ENCODE measurements around the gene MIPEP. TPM values are rescaled to one million over a fixed set of nuclear protein-coding genes. Genes with fewer than 3 reads are reported as not detected.

The MIPEP gene
- total RNA-seq, 6 donors from 2014 or later: 14.5 to 29.3 (median 19.1) TPM

DNA sequence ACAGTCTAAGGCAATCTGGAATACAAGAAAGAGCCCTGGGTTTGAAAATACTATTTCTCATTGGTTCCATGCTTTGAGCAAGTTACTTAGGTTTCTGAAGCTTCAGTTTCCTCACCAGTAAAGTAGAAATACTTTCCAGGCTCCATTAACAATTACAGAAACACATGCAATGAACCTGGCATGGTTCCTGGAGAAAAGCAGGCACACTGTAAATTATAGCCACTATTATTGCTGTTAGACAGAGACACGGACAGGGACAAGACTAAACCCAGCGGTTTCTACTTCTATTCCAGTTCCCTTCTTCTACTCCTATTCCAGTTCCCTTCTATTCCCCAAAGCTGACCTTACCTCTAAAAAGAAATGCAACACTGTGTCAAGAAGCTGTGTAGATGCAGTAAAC is 41.2 kb downstream of the MIPEP start:
- Histone ChIP-seq H3K27me3 (no peaks in the 10 kb centered on the region), H3K36me3 (no peaks in the 10 kb centered on the region), H3K27ac (no peak overlapping the region), H3K4me3 (no peak overlapping the region), H3K4me1 (no peaks in the 10 kb centered on the region), H3K9me3 (no peaks in the 10 kb centered on the region)
- DNase-seq (no peak), ATAC-seq (ENCODE audit: low FRiP score in 2 of 2) (no peak)
- TF ChIP-seq, protein P1, sequence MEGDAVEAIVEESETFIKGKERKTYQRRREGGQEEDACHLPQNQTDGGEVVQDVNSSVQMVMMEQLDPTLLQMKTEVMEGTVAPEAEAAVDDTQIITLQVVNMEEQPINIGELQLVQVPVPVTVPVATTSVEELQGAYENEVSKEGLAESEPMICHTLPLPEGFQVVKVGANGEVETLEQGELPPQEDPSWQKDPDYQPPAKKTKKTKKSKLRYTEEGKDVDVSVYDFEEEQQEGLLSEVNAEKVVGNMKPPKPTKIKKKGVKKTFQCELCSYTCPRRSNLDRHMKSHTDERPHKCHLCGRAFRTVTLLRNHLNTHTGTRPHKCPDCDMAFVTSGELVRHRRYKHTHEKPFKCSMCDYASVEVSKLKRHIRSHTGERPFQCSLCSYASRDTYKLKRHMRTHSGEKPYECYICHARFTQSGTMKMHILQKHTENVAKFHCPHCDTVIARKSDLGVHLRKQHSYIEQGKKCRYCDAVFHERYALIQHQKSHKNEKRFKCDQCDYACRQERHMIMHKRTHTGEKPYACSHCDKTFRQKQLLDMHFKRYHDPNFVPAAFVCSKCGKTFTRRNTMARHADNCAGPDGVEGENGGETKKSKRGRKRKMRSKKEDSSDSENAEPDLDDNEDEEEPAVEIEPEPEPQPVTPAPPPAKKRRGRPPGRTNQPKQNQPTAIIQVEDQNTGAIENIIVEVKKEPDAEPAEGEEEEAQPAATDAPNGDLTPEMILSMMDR (IDR thresholded peaks at IDR 0.05): no peak
- TF ChIP-seq POLR2A (IDR thresholded peaks at IDR 0.05) (no peak), POLR2AphosphoS5 (IDR thresholded peaks at IDR 0.05) (no peak), EP300 (IDR thresholded peaks at IDR 0.05) (no peak)
- 87 to 89% methylated on average over 2 of the region's 2 CpGs for WGBS, 2 donors

DNA sequence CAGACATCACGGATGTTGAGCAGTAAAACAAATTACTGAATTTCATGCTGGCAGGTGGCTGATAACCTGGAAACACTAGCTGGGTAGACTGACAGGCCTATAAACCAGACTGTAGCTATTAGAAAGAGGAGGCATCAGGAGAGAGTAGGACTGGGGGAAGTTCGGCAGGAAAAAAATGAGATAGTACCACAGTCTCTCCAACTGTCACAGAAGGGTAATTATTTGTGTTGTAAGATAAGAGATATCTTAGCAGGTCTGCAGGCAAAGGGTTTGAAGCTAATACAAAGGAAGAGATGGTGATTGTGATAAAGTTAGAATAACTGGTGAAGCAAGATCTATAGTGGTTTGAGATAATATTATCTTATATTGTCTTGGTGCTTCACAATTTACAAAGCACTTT is 41.7 kb downstream of the MIPEP start:
- ATAC-seq (ENCODE audit: low FRiP score in 2 of 2) (no peak), DNase-seq (no peak)
- Histone ChIP-seq H3K4me3 (no peak overlapping the region), H3K36me3 (no peaks in the 10 kb centered on the region), H3K27ac (no peak overlapping the region), H3K4me1 (no peaks in the 10 kb centered on the region), H3K27me3 (no peaks in the 10 kb centered on the region), H3K9me3 (no peaks in the 10 kb centered on the region)
- WGBS, 2 donors: 66 to 77% methylated on average over 2 of the region's 2 CpGs
- TF ChIP-seq POLR2A (IDR thresholded peaks at IDR 0.05): no peak
- TF ChIP-seq, protein P1 (IDR thresholded peaks at IDR 0.05): no peak
- TF ChIP-seq EP300 (IDR thresholded peaks at IDR 0.05): no peak
- TF ChIP-seq POLR2AphosphoS5 (IDR thresholded peaks at IDR 0.05): no peak

DNA sequence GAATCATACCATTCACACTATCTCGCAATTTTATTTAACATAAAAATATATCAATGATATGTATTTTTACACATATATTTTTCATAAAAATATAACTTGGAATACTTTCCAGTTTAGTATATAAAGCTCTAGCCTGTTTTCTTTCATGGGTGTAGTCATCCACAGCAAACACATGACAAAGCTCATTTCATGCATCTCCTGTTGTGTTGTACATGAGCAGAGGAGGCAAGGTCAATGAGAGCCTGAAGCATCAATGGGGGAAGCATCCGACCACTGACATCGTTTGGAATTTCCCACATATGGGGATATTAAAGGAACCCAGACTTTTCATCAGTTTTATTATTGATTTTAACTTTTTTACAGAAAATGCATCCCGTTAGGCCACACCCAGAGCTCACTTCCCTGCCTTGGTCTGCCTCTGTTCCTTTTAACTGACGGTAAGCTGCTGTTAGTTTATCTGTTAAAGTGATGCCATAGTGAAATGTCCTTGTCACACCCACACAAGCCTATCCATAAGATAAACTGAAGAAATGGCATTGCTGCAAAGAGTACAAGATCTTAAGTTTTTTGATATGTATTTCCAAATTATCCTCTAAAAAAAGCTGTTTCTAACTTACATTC is 44.0 kb downstream of the MIPEP start:
- Histone ChIP-seq H3K27me3 (no peaks in the 10 kb centered on the region), H3K36me3 (peaks cover 0 to 7% (median 0%) of the 10 kb centered on the region in 4 donors), H3K27ac (no peak overlapping the region), H3K9me3 (no peaks in the 10 kb centered on the region), H3K4me3 (no peak overlapping the region), H3K4me1 (no peaks in the 10 kb centered on the region)
- no peak for ATAC-seq (ENCODE audit: low FRiP score in 2 of 2)
- no peak for TF ChIP-seq EP300 (IDR thresholded peaks at IDR 0.05)
- no peak for TF ChIP-seq POLR2AphosphoS5 (IDR thresholded peaks at IDR 0.05)
- TF ChIP-seq, protein P1 (IDR thresholded peaks at IDR 0.05): no peak
- no peak for TF ChIP-seq POLR2A (IDR thresholded peaks at IDR 0.05)
- no peak for DNase-seq
- WGBS, 2 donors: 92 to 96% methylated on average over 5 of the region's 5 CpGs

DNA sequence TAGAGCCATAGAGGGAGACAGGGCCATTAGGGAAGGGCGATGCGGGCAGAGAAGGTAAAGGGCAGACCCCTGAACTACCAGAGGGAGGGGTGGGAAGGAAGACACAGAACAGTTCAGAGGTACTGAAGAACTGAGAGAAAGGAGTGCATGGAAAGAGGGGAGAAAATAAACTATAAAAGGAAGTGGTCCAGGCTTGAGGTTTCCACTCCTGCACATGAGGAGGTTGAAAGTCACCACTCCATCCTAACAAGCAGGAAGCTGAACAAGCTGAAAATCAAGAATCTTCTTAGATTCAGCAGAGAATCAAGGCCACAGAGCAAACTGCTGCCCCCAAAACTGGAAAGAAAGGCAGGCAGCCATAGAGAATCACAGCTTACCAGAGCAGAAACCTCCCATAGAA is 45.1 kb downstream of the MIPEP start:
- DNase-seq (no peak), ATAC-seq (ENCODE audit: low FRiP score in 2 of 2) (no peak)
- Histone ChIP-seq H3K9me3 (no peaks in the 10 kb centered on the region), H3K4me1 (no peaks in the 10 kb centered on the region), H3K4me3 (no peak overlapping the region), H3K27ac (no peak overlapping the region), H3K27me3 (no peaks in the 10 kb centered on the region), H3K36me3 (peaks cover 0 to 7% (median 0%) of the 10 kb centered on the region in 4 donors)
- TF ChIP-seq POLR2A (IDR thresholded peaks at IDR 0.05) (no peak), EP300 (IDR thresholded peaks at IDR 0.05) (no peak), POLR2AphosphoS5 (IDR thresholded peaks at IDR 0.05) (no peak)
- TF ChIP-seq, protein P1 (IDR thresholded peaks at IDR 0.05): no peak
- 94 to 100% methylated on average over 2 of the region's 2 CpGs for WGBS, 2 donors

DNA sequence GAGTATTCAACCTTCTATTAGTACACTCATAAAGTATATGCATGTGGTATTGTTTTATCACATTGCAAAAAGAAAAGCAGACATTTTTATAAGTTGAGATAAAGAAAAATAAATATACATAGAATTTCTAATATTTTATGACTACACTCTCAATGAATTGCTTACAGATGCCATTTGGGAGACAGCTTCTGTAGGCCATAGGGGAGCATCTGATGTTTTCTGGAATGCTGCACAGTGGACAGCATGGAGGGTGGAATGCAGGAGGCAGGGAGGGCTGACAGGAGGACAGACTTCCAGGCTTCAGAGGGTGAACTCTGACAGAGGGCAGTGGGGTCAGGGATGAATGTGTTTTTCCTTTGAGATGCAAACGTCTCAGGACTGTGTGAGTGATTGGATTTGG is 45.8 kb downstream of the MIPEP start:
- Histone ChIP-seq H3K9me3 (no peaks in the 10 kb centered on the region), H3K4me3 (no peak overlapping the region), H3K4me1 (no peaks in the 10 kb centered on the region), H3K36me3 (peaks cover 0 to 7% (median 0%) of the 10 kb centered on the region in 4 donors), H3K27me3 (no peaks in the 10 kb centered on the region), H3K27ac (no peak overlapping the region)
- TF ChIP-seq, protein P1 (IDR thresholded peaks at IDR 0.05): no peak
- DNase-seq (no peak), ATAC-seq (ENCODE audit: low FRiP score in 2 of 2) (no peak)
- WGBS, 2 donors: 74 to 77% methylated on average over 1 of the region's 1 CpG
